ENCODE data around the gene HNF1B.

HNF1B gene

DNA sequence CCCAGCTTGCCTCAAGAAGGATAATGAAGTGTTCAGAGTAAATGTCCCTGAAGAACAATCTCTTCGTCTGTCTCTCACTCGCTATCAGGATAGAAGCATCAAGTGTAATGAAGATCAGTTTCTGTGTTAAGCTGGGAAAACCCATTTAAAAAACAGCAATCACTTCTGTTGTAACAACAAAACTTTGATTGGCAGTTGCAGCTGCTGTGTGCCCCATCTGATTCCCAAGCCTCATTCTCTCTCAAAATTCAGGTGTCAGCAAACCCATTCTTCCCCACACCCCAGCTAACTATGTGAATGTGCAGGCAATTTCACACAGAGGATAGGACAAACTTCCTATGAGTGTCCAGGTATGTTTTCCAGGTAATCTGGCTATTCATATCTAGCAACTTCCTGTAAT is 2.4 kb upstream of the HNF1B start:
- no peak overlapping the region for H3K27ac ChIP-seq
- no peak for TF ChIP-seq ZFX (IDR thresholded peaks at IDR 0.05)
- no peak for TF ChIP-seq CTCF (conservative IDR thresholded peaks at IDR 0.05)

DNA sequence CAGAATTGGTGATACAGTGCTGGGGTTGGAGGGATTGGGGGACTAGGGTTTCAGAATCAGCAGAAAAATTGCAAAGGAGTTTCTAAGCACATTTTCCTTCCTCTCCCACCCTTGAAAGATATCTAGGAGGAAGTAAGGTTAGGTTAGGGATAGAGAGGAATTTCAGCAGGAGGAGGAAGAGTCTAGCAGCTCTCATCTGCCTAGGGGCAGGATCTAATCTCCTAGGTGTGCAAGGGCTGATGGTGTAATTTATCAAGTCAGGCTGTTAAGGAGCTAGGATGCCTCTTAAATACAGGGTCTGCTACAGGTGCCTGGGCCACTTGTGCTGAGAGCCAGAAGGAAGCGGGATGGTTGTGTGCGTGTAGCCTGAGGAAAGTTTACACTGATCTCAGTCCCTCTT is 1.8 kb upstream of the HNF1B start:
- TF ChIP-seq ZFX (IDR thresholded peaks at IDR 0.05) (no peak), CTCF (conservative IDR thresholded peaks at IDR 0.05) (no peak)

GRCh38 chr17:37745801-37746426 is 1.1 kb upstream of the HNF1B start:
- H3K27ac ChIP-seq: no peak overlapping the region
- TF ChIP-seq ZFX (IDR thresholded peaks at IDR 0.05) (no peak), CTCF (conservative IDR thresholded peaks at IDR 0.05) (no peak)

More for the DNA sequence above, 1.8 kb upstream of the HNF1B start:
- no peak overlapping the region for H3K27ac ChIP-seq

- no peak overlapping the region for H3K27ac ChIP-seq
- TF ChIP-seq ZFX (IDR thresholded peaks at IDR 0.05) (no peak), CTCF (conservative IDR thresholded peaks at IDR 0.05) (no peak)
These were observed 279 bp downstream of the HNF1B start for GRCh38 chr17:37744633-37744927.

GRCh38 chr17:37743875-37744632 is 805 bp downstream of the HNF1B start:
- TF ChIP-seq ZFX (IDR thresholded peaks at IDR 0.05) (no peak), CTCF (conservative IDR thresholded peaks at IDR 0.05) (no peak)
- no peak overlapping the region for H3K27ac ChIP-seq

DNA sequence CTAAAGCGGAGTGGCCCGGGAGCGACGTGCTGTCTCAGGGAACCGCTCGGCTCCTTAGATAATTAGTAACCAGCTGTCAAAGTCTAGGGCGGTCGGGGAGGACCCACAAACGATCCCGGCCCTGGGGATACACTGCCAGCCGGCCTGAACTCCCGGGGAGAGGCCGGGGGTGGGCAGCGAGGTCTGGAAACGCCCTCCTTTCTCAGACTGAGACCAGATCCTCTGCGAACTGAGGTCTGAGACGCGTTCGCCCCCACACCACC is 1.3 kb downstream of the HNF1B start:
- TF ChIP-seq ZFX (IDR thresholded peaks at IDR 0.05) (no peak), CTCF (conservative IDR thresholded peaks at IDR 0.05) (no peak)
- H3K27ac ChIP-seq: no peak overlapping the region

GRCh38 chr17:37742762-37743611 is 1.9 kb downstream of the HNF1B start:
- TF ChIP-seq ZFX (IDR thresholded peaks at IDR 0.05): no peak
- no peak overlapping the region for H3K27ac ChIP-seq

Measured in C4-2B (cell line).